ENCODE measurements around the gene RREB1.

DNA sequence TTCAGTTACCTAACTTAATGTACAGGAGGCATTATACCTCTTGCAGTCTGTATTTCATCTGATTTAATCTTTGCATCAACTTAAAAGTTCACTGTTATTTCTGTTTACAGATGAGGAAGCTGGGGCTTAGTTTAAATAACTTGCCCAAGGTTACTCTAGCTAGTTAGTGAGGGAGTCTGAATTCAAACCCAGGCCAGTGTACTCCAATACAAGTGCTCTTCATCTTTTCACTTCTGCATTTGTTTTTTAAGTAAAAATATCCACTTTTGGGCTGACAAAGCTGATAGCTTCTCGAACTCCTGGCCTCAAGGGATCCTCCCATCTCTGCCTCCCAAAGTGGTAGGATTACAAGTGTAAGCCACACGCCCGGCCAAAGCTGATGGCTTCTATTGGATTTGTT, 23.6 kb downstream of the RREB1 start:
- TF ChIP-seq, protein P1, sequence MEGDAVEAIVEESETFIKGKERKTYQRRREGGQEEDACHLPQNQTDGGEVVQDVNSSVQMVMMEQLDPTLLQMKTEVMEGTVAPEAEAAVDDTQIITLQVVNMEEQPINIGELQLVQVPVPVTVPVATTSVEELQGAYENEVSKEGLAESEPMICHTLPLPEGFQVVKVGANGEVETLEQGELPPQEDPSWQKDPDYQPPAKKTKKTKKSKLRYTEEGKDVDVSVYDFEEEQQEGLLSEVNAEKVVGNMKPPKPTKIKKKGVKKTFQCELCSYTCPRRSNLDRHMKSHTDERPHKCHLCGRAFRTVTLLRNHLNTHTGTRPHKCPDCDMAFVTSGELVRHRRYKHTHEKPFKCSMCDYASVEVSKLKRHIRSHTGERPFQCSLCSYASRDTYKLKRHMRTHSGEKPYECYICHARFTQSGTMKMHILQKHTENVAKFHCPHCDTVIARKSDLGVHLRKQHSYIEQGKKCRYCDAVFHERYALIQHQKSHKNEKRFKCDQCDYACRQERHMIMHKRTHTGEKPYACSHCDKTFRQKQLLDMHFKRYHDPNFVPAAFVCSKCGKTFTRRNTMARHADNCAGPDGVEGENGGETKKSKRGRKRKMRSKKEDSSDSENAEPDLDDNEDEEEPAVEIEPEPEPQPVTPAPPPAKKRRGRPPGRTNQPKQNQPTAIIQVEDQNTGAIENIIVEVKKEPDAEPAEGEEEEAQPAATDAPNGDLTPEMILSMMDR (conservative IDR thresholded peaks at IDR 0.05; ENCODE audit: low read depth in 2 of 2): no peak
- no peak for TF ChIP-seq ZNF331 (CRISPR knock-in tag; IDR thresholded peaks at IDR 0.05; ENCODE audit: low read depth)
- no peak for TF ChIP-seq EZH2phosphoT487 (IDR thresholded peaks at IDR 0.05; ENCODE audit: unreplicated experiment)
- no peak for TF ChIP-seq POLR2AphosphoS5 (IDR thresholded peaks at IDR 0.05; ENCODE audit: low read depth)
- TF ChIP-seq EZH2 (IDR thresholded peaks at IDR 0.05; ENCODE audit: low read depth, unreplicated experiment): no peak
- no peak for TF ChIP-seq CREB1 (CRISPR knock-in tag; IDR thresholded peaks at IDR 0.05; ENCODE audit: low read depth)

Measured in GM23338 (cell line).